Skeletal muscle tissue (tissue), 4 donors: Measurements from ENCODE around the gene VRK2. TPM values are rescaled to one million over a fixed set of nuclear protein-coding genes. Genes with fewer than 3 reads are reported as not detected.

Experiments
- H3K27ac ChIP-seq: one replicate; pipeline ENCODE4 v1.7.0; 2013; ENCODE audit warnings: mild to moderate bottlenecking, low read depth, low read length, inconsistent platforms
- H3K27me3 ChIP-seq, 3 donors: one replicate each; pipeline ENCODE4 v1.7.0; 2013; ENCODE audit warnings: low read length in 3 of 3; ENCODE audit not compliant: control insufficient read depth in 3 of 3, insufficient read depth in 3 of 3
- H3K36me3 ChIP-seq, 3 donors: one replicate each; pipeline ENCODE4 v1.7.0; 2013; ENCODE audit warnings: low read length in 3 of 3; ENCODE audit not compliant: control insufficient read depth in 3 of 3, insufficient read depth in 3 of 3
- H3K4me1 ChIP-seq, 3 donors: one replicate each; pipeline ENCODE4 v1.7.0; 2013; ENCODE audit warnings: low read length in 3 of 3, mild to moderate bottlenecking in 3 of 3; ENCODE audit not compliant: control insufficient read depth in 3 of 3, insufficient read depth in 3 of 3
- H3K4me3 ChIP-seq, 3 donors: one replicate each; pipeline ENCODE4 v1.7.0; 2013; ENCODE audit warnings: low read length in 3 of 3
- H3K9ac ChIP-seq, 3 donors: one replicate each; pipeline ENCODE4 v1.7.0; 2013; ENCODE audit warnings: low read length in 3 of 3, mild to moderate bottlenecking in 3 of 3, moderate library complexity in 2 of 3, low read depth in 1 of 3
- H3K9me3 ChIP-seq, 3 donors: one replicate each; pipeline ENCODE4 v1.7.0; 2013; ENCODE audit warnings: low read length in 3 of 3; ENCODE audit not compliant: control insufficient read depth in 3 of 3
- total RNA-seq: library from RNA; depleted of rRNA; stranded (reverse); fragments of >200 nt; gene quantifications from one replicate; pipeline ENCODE4 v1.2.3, GENCODE V29; 2014
- donor health status: Osteomylitis.

The VRK2 gene
- total RNA-seq, result 9.9 TPM

- peaks cover 0 to 6% (median 2%) of the 10 kb centered on the region in 3 donors for H3K36me3 ChIP-seq
Measured at GRCh38 chr2:58046585-58047372, at the start of gene VRK2. Gene VRK2, plus strand, starts transcription at chr2:58046806. Its CDS starts 2,026 bp downstream, at chr2:58048832.

GRCh38 chr2:58006256-58006951 lies 40.2 kb upstream of the VRK2 start:
- Histone ChIP-seq H3K9me3 (peaks cover 0 to 2% (median 0%) of the 10 kb centered on the region in 3 donors), H3K4me3 (no peak overlapping the region), H3K27ac (no peak overlapping the region), H3K4me1 (no peaks in the 10 kb centered on the region), H3K9ac (no peak overlapping the region), H3K36me3 (no peaks in the 10 kb centered on the region), H3K27me3 (no peaks in the 10 kb centered on the region)

More at GRCh38 chr2:58046585-58047372, at the start of gene VRK2:
- peak within 1 kb of the TSS; percentile 79 to 92 (median 85) for H3K9ac ChIP-seq
- peak within 1 kb of the TSS; percentile 74 to 93 (median 83) for H3K4me3 ChIP-seq
- H3K9me3 ChIP-seq, result no peaks in the 10 kb centered on the region
- no peaks in the 10 kb centered on the region for H3K27me3 ChIP-seq
- H3K4me1 ChIP-seq, result peaks cover 0 to 9% (median 4%) of the 10 kb centered on the region in 3 donors
- H3K27ac ChIP-seq, result peak within 1 kb of the TSS; percentile 84

- peaks cover 0 to 2% (median 0%) of the 10 kb centered on the region in 3 donors for H3K9me3 ChIP-seq
- H3K36me3 ChIP-seq, result no peaks in the 10 kb centered on the region
- H3K4me1 ChIP-seq, result no peaks in the 10 kb centered on the region
- H3K27me3 ChIP-seq, result no peaks in the 10 kb centered on the region
- no peak overlapping the region for H3K9ac ChIP-seq
- H3K27ac ChIP-seq, result no peak overlapping the region
- H3K4me3 ChIP-seq, result no peak overlapping the region
Measured at GRCh38 chr2:58006952-58007284, 39.7 kb upstream of the VRK2 start.

- no peak overlapping the region for H3K9ac ChIP-seq
- no peak overlapping the region for H3K4me3 ChIP-seq
- H3K9me3 ChIP-seq, result peaks cover 0 to 2% (median 0%) of the 10 kb centered on the region in 3 donors
- no peaks in the 10 kb centered on the region for H3K36me3 ChIP-seq
- no peak overlapping the region for H3K27ac ChIP-seq
- no peaks in the 10 kb centered on the region for H3K27me3 ChIP-seq
- no peaks in the 10 kb centered on the region for H3K4me1 ChIP-seq
Measured at GRCh38 chr2:58010599-58010998, 36.0 kb upstream of the VRK2 start.

- Histone ChIP-seq H3K4me3 (no peak overlapping the region), H3K4me1 (no peaks in the 10 kb centered on the region), H3K9ac (no peak overlapping the region), H3K9me3 (no peaks in the 10 kb centered on the region), H3K27me3 (no peaks in the 10 kb centered on the region), H3K36me3 (no peaks in the 10 kb centered on the region), H3K27ac (no peak overlapping the region)
Measured at GRCh38 chr2:58019229-58019628, 27.4 kb upstream of the VRK2 start.

GRCh38 chr2:58025150-58025933 lies 21.3 kb upstream of the VRK2 start:
- no peaks in the 10 kb centered on the region for H3K27me3 ChIP-seq
- H3K9ac ChIP-seq, result no peak overlapping the region
- H3K4me1 ChIP-seq, result no peaks in the 10 kb centered on the region
- H3K9me3 ChIP-seq, result no peaks in the 10 kb centered on the region
- H3K36me3 ChIP-seq, result no peaks in the 10 kb centered on the region
- H3K27ac ChIP-seq, result no peak overlapping the region
- no peak overlapping the region for H3K4me3 ChIP-seq

- Histone ChIP-seq H3K27me3 (no peaks in the 10 kb centered on the region), H3K9ac (no peak overlapping the region), H3K27ac (no peak overlapping the region), H3K9me3 (no peaks in the 10 kb centered on the region), H3K4me1 (no peaks in the 10 kb centered on the region), H3K36me3 (no peaks in the 10 kb centered on the region), H3K4me3 (no peak overlapping the region)
Measured at GRCh38 chr2:58027029-58027428, 19.6 kb upstream of the VRK2 start.

DNA sequence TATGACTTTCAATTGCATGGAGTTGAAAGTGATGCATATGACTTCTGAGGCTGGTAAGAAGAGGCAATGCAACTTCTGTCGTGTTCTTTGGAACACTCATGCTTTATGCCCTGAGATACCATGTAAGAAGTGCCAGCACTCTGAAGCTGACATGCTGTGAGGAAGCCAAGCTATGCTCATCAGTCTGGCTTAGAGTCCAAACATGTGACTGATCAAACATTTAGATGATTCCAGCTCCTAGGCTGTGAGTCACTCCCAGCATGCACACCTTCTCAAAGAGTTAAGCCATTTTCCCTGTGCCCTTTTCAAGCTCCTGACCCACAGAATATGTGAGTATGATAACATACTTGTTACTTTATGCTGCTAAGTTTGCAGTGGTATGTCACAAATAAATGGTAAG lies 15.8 kb upstream of the VRK2 start:
- Histone ChIP-seq H3K4me3 (no peak overlapping the region), H3K9ac (no peak overlapping the region), H3K27me3 (no peaks in the 10 kb centered on the region), H3K27ac (no peak overlapping the region), H3K9me3 (no peaks in the 10 kb centered on the region), H3K36me3 (peaks cover 0 to 4% (median 0%) of the 10 kb centered on the region in 3 donors), H3K4me1 (no peaks in the 10 kb centered on the region)

DNA sequence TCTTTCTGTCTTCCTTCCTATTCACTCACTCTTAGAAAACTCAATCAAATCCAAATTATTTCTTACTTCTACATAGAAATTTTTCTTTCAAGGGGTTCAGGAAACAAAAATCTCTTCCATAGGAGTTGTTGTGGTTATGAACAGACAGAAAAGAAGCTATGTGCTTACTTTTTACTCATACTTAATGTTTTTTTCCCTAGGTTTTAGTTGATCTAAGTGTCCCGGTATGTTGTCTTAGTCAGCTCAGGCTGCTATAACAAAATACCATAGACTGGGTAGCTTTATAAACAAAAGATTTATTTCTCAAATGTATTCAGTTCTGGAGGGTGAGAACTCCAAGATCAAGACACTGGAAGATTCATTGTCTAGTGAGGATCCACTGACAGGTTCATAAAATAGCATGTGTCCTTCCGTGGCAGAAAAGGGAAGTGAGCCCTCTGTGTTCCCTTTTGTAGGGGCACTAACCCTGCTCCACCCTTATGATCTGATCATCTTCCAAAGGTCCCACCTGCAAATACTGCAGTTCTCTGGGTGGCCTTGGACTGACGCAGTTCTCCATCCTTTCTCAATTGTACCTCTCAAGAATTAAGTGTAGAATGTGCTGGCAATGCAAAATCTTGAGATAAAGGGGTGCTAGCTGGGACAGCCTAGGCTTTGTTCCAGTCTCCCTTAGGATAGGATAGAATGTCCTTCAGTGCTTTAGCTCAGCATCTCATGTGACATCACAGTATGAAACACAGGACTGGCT lies 14.4 kb upstream of the VRK2 start:
- Histone ChIP-seq H3K9ac (no peak overlapping the region), H3K4me3 (no peak overlapping the region), H3K27ac (no peak overlapping the region), H3K4me1 (no peaks in the 10 kb centered on the region), H3K9me3 (no peaks in the 10 kb centered on the region), H3K36me3 (peaks cover 0 to 4% (median 0%) of the 10 kb centered on the region in 3 donors), H3K27me3 (no peaks in the 10 kb centered on the region)
